ENCODE measurements around the gene TFCP2. TPM values are rescaled to one million over a fixed set of nuclear protein-coding genes. Genes with fewer than 3 reads are reported as not detected.
A peak's percentile ranks its signal among the peaks of the same experiment; 100 is the strongest.

Gene TFCP2
- total and polyA plus RNA-seq, 2 of the 13 experiments (the other 11 are each of a cell fraction or from before 2014, with no cell fraction given), result 7.6 to 10.0 TPM

GRCh38 chr12:51056242-51056641 lies 116.7 kb downstream of the TFCP2 start:
- ATAC-seq (no peak), FAIRE-seq (no peak), DNase-seq (ENCODE audit: low spot score) (no peak)
- intact Hi-C loops (cut with micrococcal nuclease; ENCODE audit: unreplicated experiment), result no loop called here
- Histone ChIP-seq H3K27ac (ENCODE audit: extremely low read length, insufficient read depth, low read length) (no peak overlapping the region), H3K9ac (ENCODE audit: insufficient read depth, low read depth, low read length) (no peak overlapping the region), H3K79me2 (ENCODE audit: insufficient read depth, low read length) (no peaks in the 10 kb centered on the region), H3K4me1 (ENCODE audit: insufficient read depth, low read length) (no peaks in the 10 kb centered on the region), H3K36me3 (replicated peaks in 1 of 2; ENCODE audit: control insufficient read depth in 1 of 2, insufficient read depth in 2 of 2, low read length in 2 of 2) (peaks cover 19 to 62% of the 10 kb centered on the region in 2 experiments), H3K4me3 (replicated peaks in 1 of 3; ENCODE audit: insufficient read depth in 1 of 3, low read depth in 2 of 3, low read length in 3 of 3) (no peak overlapping the region), H2AFZ (ENCODE audit: low read length) (no peak overlapping the region), H3K9me3 (ENCODE audit: low read length) (no peaks in the 10 kb centered on the region), H3K27me3 (ENCODE audit: control insufficient read depth in 1 of 2, insufficient read depth in 2 of 2, low read length in 2 of 2) (no peaks in the 10 kb centered on the region), H4K20me1 (ENCODE audit: insufficient read depth, low read length) (no peaks in the 10 kb centered on the region), H3K4me2 (ENCODE audit: low read depth, low read length) (no peak overlapping the region)
- in situ Hi-C loops (cut with HindIII; ENCODE audit: extremely low pct_ligation_motif_present, low pct_unique_long_range_greater_than_20kb), result no loop called here
- CTCF ChIA-PET (ENCODE audit: low intra/inter-chr PET ratio, low total read pairs), result no interaction called here
- no TSS peak for BruUV-seq (replicated peaks)
- TF ChIP-seq EEA1 (CRISPR knock-in tag; IDR thresholded peaks at IDR 0.05; ENCODE audit: borderline replicate concordance) (no peak), CEBPB (IDR thresholded peaks at IDR 0.05; ENCODE audit: borderline replicate concordance, low read depth, low read length) (0 out of 2 replicates have a peak, but pooled peaks have one; percentile 45)
- POLR2A ChIA-PET, result interaction anchor here (1.9 kb wide), 1 partner anchor 30 kb away, joined by 6 read pairs; the partner anchor contains the start of gene SLC11A2
- 81% methylated on average over 5 of the region's 5 CpGs for WGBS (ENCODE audit: low lambda C conversion rate)

GRCh38 chr12:51055060-51055459 lies 117.9 kb downstream of the TFCP2 start:
- Histone ChIP-seq H2AFZ (ENCODE audit: low read length) (no peak overlapping the region), H3K36me3 (replicated peaks in 1 of 2; ENCODE audit: control insufficient read depth in 1 of 2, insufficient read depth in 2 of 2, low read length in 2 of 2) (peaks cover 19 to 58% of the 10 kb centered on the region in 2 experiments), H4K20me1 (ENCODE audit: insufficient read depth, low read length) (no peaks in the 10 kb centered on the region), H3K9ac (ENCODE audit: insufficient read depth, low read depth, low read length) (no peak overlapping the region), H3K27me3 (ENCODE audit: control insufficient read depth in 1 of 2, insufficient read depth in 2 of 2, low read length in 2 of 2) (no peaks in the 10 kb centered on the region), H3K27ac (ENCODE audit: extremely low read length, insufficient read depth, low read length) (no peak overlapping the region), H3K4me2 (ENCODE audit: low read depth, low read length) (no peak overlapping the region), H3K79me2 (ENCODE audit: insufficient read depth, low read length) (no peaks in the 10 kb centered on the region), H3K9me3 (ENCODE audit: low read length) (no peaks in the 10 kb centered on the region), H3K4me1 (ENCODE audit: insufficient read depth, low read length) (peaks cover 4% of the 10 kb centered on the region), H3K4me3 (replicated peaks in 1 of 3; ENCODE audit: insufficient read depth in 1 of 3, low read depth in 2 of 3, low read length in 3 of 3) (no peak overlapping the region)
- DNase-seq (ENCODE audit: low spot score), result no peak
- ATAC-seq, result no peak
- in situ Hi-C loops (cut with HindIII; ENCODE audit: extremely low pct_ligation_motif_present, low pct_unique_long_range_greater_than_20kb), result no loop called here
- WGBS (ENCODE audit: low lambda C conversion rate), result 100% methylated on average over 2 of the region's 2 CpGs
- POLR2A ChIA-PET, result interaction anchor here (0.6 kb wide), 1 partner anchor 71 kb away, joined by 3 read pairs; no protein-coding TSS in a partner anchor
- BruUV-seq (replicated peaks), result no TSS peak
- CTCF ChIA-PET (ENCODE audit: low intra/inter-chr PET ratio, low total read pairs), result no interaction called here
- intact Hi-C loops (cut with micrococcal nuclease; ENCODE audit: unreplicated experiment), result no loop called here
- no peak for FAIRE-seq
- TF ChIP-seq ZNF629 (CRISPR knock-in tag; conservative IDR thresholded peaks at IDR 0.05) (no peak), KDM4B (CRISPR knock-in tag; IDR thresholded peaks at IDR 0.05) (no peak), ZNF468 (CRISPR knock-in tag; IDR thresholded peaks at IDR 0.05) (no peak), ZNF484 (CRISPR knock-in tag; IDR thresholded peaks at IDR 0.05; ENCODE audit: borderline replicate concordance, low read depth) (no peak), RBAK (CRISPR knock-in tag; IDR thresholded peaks at IDR 0.05) (no peak), CBX5 (CRISPR knock-in tag; IDR thresholded peaks at IDR 0.05; ENCODE audit: borderline replicate concordance) (no peak), KDM6A (CRISPR knock-in tag; IDR thresholded peaks at IDR 0.05; ENCODE audit: low read depth) (no peak), POGZ (CRISPR knock-in tag; IDR thresholded peaks at IDR 0.05) (no peak), ZNF510 (CRISPR knock-in tag; IDR thresholded peaks at IDR 0.05; ENCODE audit: low read depth) (no peak)

All from HepG2 (cell line).